ENCODE measurements around the gene FAM120AOS.

The FAM120AOS gene

GRCh38 chr9:93453047-93453914, at the start of gene FAM120AOS:
TSS of gene FAM120AOS (minus strand) at chr9:93453581. CDS start at chr9:93452709, 872 bp downstream.
- DNase-seq (ENCODE audit: low read depth in 2 of 2), result peak; percentile 65 to 77

- no peak for DNase-seq (ENCODE audit: low read depth in 2 of 2)
Measured at GRCh38 chr9:93501406-93501805, 48.0 kb upstream of the FAM120AOS start.

GRCh38 chr9:93500571-93501298, 47.4 kb upstream of the FAM120AOS start:
- no peak for DNase-seq (ENCODE audit: low read depth in 2 of 2)

- DNase-seq (ENCODE audit: low read depth in 2 of 2), result no peak
Measured at GRCh38 chr9:93496285-93496684, 42.9 kb upstream of the FAM120AOS start.

GRCh38 chr9:93493949-93494348, 40.6 kb upstream of the FAM120AOS start:
- no peak for DNase-seq (ENCODE audit: low read depth in 2 of 2)

GRCh38 chr9:93492327-93492726, 38.9 kb upstream of the FAM120AOS start:
- DNase-seq (ENCODE audit: low read depth in 2 of 2), result no peak

- DNase-seq (ENCODE audit: low read depth in 2 of 2), result no peak
Measured at GRCh38 chr9:93491593-93492232, 38.3 kb upstream of the FAM120AOS start.

GRCh38 chr9:93488244-93488643, 34.9 kb upstream of the FAM120AOS start:
- DNase-seq (ENCODE audit: low read depth in 2 of 2), result no peak

GRCh38 chr9:93486268-93486667, 32.9 kb upstream of the FAM120AOS start:
- DNase-seq (ENCODE audit: low read depth in 2 of 2), result no peak

GRCh38 chr9:93483497-93483896, 30.1 kb upstream of the FAM120AOS start:
- no peak for DNase-seq (ENCODE audit: low read depth in 2 of 2)

- DNase-seq (ENCODE audit: low read depth in 2 of 2), result no peak
Measured at GRCh38 chr9:93480728-93481324, 27.4 kb upstream of the FAM120AOS start.

GRCh38 chr9:93480262-93480661, 26.9 kb upstream of the FAM120AOS start:
- DNase-seq (ENCODE audit: low read depth in 2 of 2), result no peak

- DNase-seq (ENCODE audit: low read depth in 2 of 2), result no peak
Measured at GRCh38 chr9:93479726-93480125, 26.3 kb upstream of the FAM120AOS start.

- no peak for DNase-seq (ENCODE audit: low read depth in 2 of 2)
Measured at GRCh38 chr9:93477397-93477796, 24.0 kb upstream of the FAM120AOS start.

GRCh38 chr9:93476924-93477323, 23.5 kb upstream of the FAM120AOS start:
- no peak for DNase-seq (ENCODE audit: low read depth in 2 of 2)

GRCh38 chr9:93475856-93476255, 22.5 kb upstream of the FAM120AOS start:
- DNase-seq (ENCODE audit: low read depth in 2 of 2), result no peak

GRCh38 chr9:93475108-93475507, 21.7 kb upstream of the FAM120AOS start:
- DNase-seq (ENCODE audit: low read depth in 2 of 2), result no peak

GRCh38 chr9:93473411-93473810, 20.0 kb upstream of the FAM120AOS start:
- DNase-seq (ENCODE audit: low read depth in 2 of 2), result no peak

GRCh38 chr9:93471124-93471523, 17.7 kb upstream of the FAM120AOS start:
- no peak for DNase-seq (ENCODE audit: low read depth in 2 of 2)

GRCh38 chr9:93470391-93470790, 17.0 kb upstream of the FAM120AOS start:
- no peak for DNase-seq (ENCODE audit: low read depth in 2 of 2)

GRCh38 chr9:93468763-93469456, 15.5 kb upstream of the FAM120AOS start:
- no peak for DNase-seq (ENCODE audit: low read depth in 2 of 2)

All from activated CD8-positive, alpha-beta memory T cell treated with anti-CD3 and anti-CD28 coated beads for 4 hours (primary cell).